Measurements from ENCODE around the gene HECTD3.
"Not testable (repeated sequence)": the region's sequence is repeated elsewhere in the genome, so short reads cannot be mapped to it uniquely, and the experiment has no call there.

- not testable (repeated sequence) for TF ChIP-seq CTCF, POLR2A (IDR thresholded peaks at IDR 0.05)
Measured at GRCh38 chr1:44962022-44962421, 49.1 kb downstream of the HECTD3 start.

All from Peyer's patch (tissue), 4 donors.